HCT116 (cell line): ENCODE data around the gene RRBP1. TPM values are rescaled to one million over a fixed set of nuclear protein-coding genes. Genes with fewer than 3 reads are reported as not detected.

Experiments
- ATAC-seq: fragments of 200-7000 bp; cut with Tn5 transposase; 2 replicates; pipeline ENCODE4 v1.9.1; 2020; ENCODE audit warnings: mild to moderate bottlenecking, moderate library complexity
- BruUV-seq: library from RNA; stranded (reverse); fragments of 400-500 nt; replicated peaks from 2 replicates; lab custom pipeline; 2021; lab: Mats Ljungman, UMichigan
- CTCF ChIA-PET: fragments of 300-600 bp; sonication (Branson Sonifier 250); formaldehyde crosslinking; loops from one replicate; lab custom pipeline; 2021; ENCODE audit warnings: antibody characterized with exemption; lab: Charles Lee
- POLR2A ChIA-PET: fragments of 300-600, 350-600 bp; sonication (Branson Sonifier 250); formaldehyde crosslinking; loops from one replicate; lab custom pipeline; 2021; ENCODE audit warnings: antibody characterized with exemption; lab: Charles Lee
- RAD21 ChIA-PET, 2 experiments: fragments of 300-600 bp; sonication (Branson Sonifier 250); formaldehyde crosslinking; loops; one replicate each; lab custom pipeline; 2023; ENCODE audit warnings: low total read pairs in 2 of 2; ENCODE audit not compliant: uncharacterized antibody in 2 of 2, unreplicated experiment in 2 of 2, low non-redundant PET in 1 of 2; lab: Charles Lee
- DNase-seq: peaks from one replicate; pipeline ENCODE4 v3.0.0-alpha.2; 2010; ENCODE audit warnings: low read depth, low spot score
- H2AFZ ChIP-seq: fragments of 200-600 bp; shearing (Covaris generic), sonication (generic); 2 replicates; pipeline ENCODE4 v1.6.1; 2017; ENCODE audit warnings: low read depth, mixed run types, mixed read lengths, antibody characterized with exemption, low read length; ENCODE audit not compliant: poor library complexity, severe bottlenecking
- H3K27ac ChIP-seq: 2 replicates; pipeline ENCODE4 v1.5.1; 2012; ENCODE audit warnings: low read depth, low read length
- H3K27me3 ChIP-seq: fragments of 200-600 bp; sonication (generic); 2 replicates; pipeline ENCODE4 v1.6.1; 2016; ENCODE audit warnings: mixed run types, low read length, mixed read lengths; ENCODE audit not compliant: insufficient read depth
- H3K36me3 ChIP-seq, 2 experiments: fragments of 200-500 bp in 1 of 2; fragments of 200-600 bp in 1 of 2; sonication (Bioruptor generic) in 1 of 2; sonication (generic) in 1 of 2; 2 replicates each; pipeline versions ENCODE4 v1.5.1 to v1.6.1; 2014 to 2016; ENCODE audit warnings: low read length in 2 of 2, inconsistent platforms in 1 of 2, mixed read lengths in 1 of 2, mixed run types in 1 of 2; ENCODE audit not compliant: insufficient read depth in 2 of 2, control insufficient read depth in 1 of 2
- H3K4me1 ChIP-seq, 2 experiments: fragments of 200-600 bp in 1 of 2; sonication (generic) in 1 of 2; 2 replicates each; pipeline versions ENCODE4 v1.5.1 to v1.6.1; 2012 to 2017; ENCODE audit warnings: low read length in 2 of 2, inconsistent platforms in 1 of 2, mild to moderate bottlenecking in 1 of 2, mixed read lengths in 1 of 2, mixed run types in 1 of 2, moderate library complexity in 1 of 2; ENCODE audit not compliant: insufficient read depth in 2 of 2, control insufficient read depth in 1 of 2
- H3K4me2 ChIP-seq: fragments of 200-600 bp; sonication (generic); 2 replicates; pipeline ENCODE4 v1.6.1; 2017; ENCODE audit warnings: mixed run types, low read length, mixed read lengths
- H3K4me3 ChIP-seq, 2 experiments: fragments of 200-600 bp in 1 of 2; sonication (generic) in 1 of 2; replicated peaks in 1 of 2; 2 replicates each; pipeline ENCODE4 v1.5.1; 2011 to 2016; ENCODE audit warnings: low read length in 2 of 2, control low read depth in 1 of 2, low read depth in 1 of 2, mild to moderate bottlenecking in 1 of 2, mixed read lengths in 1 of 2, mixed run types in 1 of 2
- H3K79me2 ChIP-seq: fragments of 200-600 bp; sonication (generic); 2 replicates; pipeline ENCODE4 v1.6.1; 2017; ENCODE audit warnings: mild to moderate bottlenecking, mixed run types, low read length, moderate library complexity, mixed read lengths; ENCODE audit not compliant: insufficient read depth
- H3K9ac ChIP-seq: fragments of 200-600 bp; sonication (generic); 2 replicates; pipeline ENCODE4 v1.6.1; 2016; ENCODE audit warnings: low read length, mixed read lengths
- H3K9me2 ChIP-seq: fragments of 200-600 bp; sonication (generic), shearing (Covaris generic); 2 replicates; pipeline ENCODE4 v1.6.1; 2017; ENCODE audit warnings: mixed run types, mild to moderate bottlenecking, moderate library complexity; ENCODE audit not compliant: insufficient read depth
- H3K9me3 ChIP-seq, 2 experiments: fragments of 200-500 bp in 1 of 2; fragments of 200-600 bp in 1 of 2; sonication (Bioruptor generic) in 1 of 2; sonication (generic) in 1 of 2; 2 replicates each; pipeline ENCODE4 v1.6.1; 2014 to 2017; ENCODE audit warnings: low read length in 2 of 2, mixed read lengths in 2 of 2, inconsistent platforms in 1 of 2, low read depth in 1 of 2, mild to moderate bottlenecking in 1 of 2, mixed run types in 1 of 2, moderate library complexity in 1 of 2; ENCODE audit not compliant: control insufficient read depth in 1 of 2, insufficient read depth in 1 of 2
- H4K20me1 ChIP-seq: fragments of 200-600 bp; sonication (generic), shearing (Covaris generic); 2 replicates; pipeline ENCODE4 v1.6.1; 2017; ENCODE audit warnings: mixed run types, mild to moderate bottlenecking, moderate library complexity; ENCODE audit not compliant: insufficient read depth
- CEBPB ChIP-seq: IDR thresholded peaks from 2 replicates; pipeline ENCODE4 v1.6.1; 2012; ENCODE audit warnings: low read depth
- EGR1 ChIP-seq: IDR thresholded peaks from 2 replicates; pipeline ENCODE4 v1.6.1; 2012; ENCODE audit warnings: low read depth
- ELF1 ChIP-seq: IDR thresholded peaks from 2 replicates; pipeline ENCODE4 v1.6.1; 2012; ENCODE audit warnings: low read depth, borderline replicate concordance
- EZH2 ChIP-seq: fragments of 200-600 bp; sonication (generic); IDR thresholded peaks from 2 replicates; pipeline ENCODE4 v1.6.1; 2017; ENCODE audit warnings: antibody characterized with exemption, mixed run types
- EZH2phosphoT487 ChIP-seq: fragments of 200-600 bp; IDR thresholded peaks from 2 replicates; pipeline ENCODE4 v1.6.1; 2018; ENCODE audit warnings: antibody characterized with exemption, borderline replicate concordance
- FOSL1 ChIP-seq: IDR thresholded peaks from 2 replicates; pipeline ENCODE4 v1.6.1; 2012; ENCODE audit warnings: low read depth
- JUND ChIP-seq: IDR thresholded peaks from 2 replicates; pipeline ENCODE4 v1.6.1; 2012
- POLR2A ChIP-seq: IDR thresholded peaks from 2 replicates; pipeline ENCODE4 v1.7.0; 2011; ENCODE audit warnings: borderline replicate concordance; ENCODE audit not compliant: insufficient read depth, insufficient read length; ENCODE audit errors: extremely low read depth
- POLR2AphosphoS5 ChIP-seq: IDR thresholded peaks from 2 replicates; pipeline ENCODE4 v1.6.1; 2011; ENCODE audit warnings: mild to moderate bottlenecking, low read depth, low read length, moderate library complexity
- REST ChIP-seq: IDR thresholded peaks from 2 replicates; pipeline ENCODE4 v1.6.1; 2012; ENCODE audit warnings: low read depth
- SP1 ChIP-seq: IDR thresholded peaks from 2 replicates; pipeline ENCODE4 v1.6.1; 2012; ENCODE audit warnings: low read depth
- TCF7L2 ChIP-seq: IDR thresholded peaks from 2 replicates; pipeline ENCODE4 v1.7.0; 2011; ENCODE audit warnings: borderline replicate concordance, inconsistent platforms; ENCODE audit not compliant: insufficient read depth, insufficient read length; ENCODE audit errors: extremely low read depth
- YY1 ChIP-seq: IDR thresholded peaks from 2 replicates; pipeline ENCODE4 v1.6.1; 2011; ENCODE audit warnings: low read length, low read depth, moderate library complexity, mild to moderate bottlenecking; ENCODE audit not compliant: insufficient replicate concordance; ENCODE audit errors: extremely low read depth
- ZBTB33 ChIP-seq: IDR thresholded peaks from 2 replicates; pipeline ENCODE4 v1.6.1; 2011; ENCODE audit warnings: mild to moderate bottlenecking, low read length, moderate library complexity; ENCODE audit not compliant: insufficient replicate concordance; ENCODE audit errors: extremely low read depth
- ZFX ChIP-seq: fragments of 450-650 bp; IDR thresholded peaks from 2 replicates; pipeline ENCODE4 v1.6.1; 2017
- ZNF274 ChIP-seq: fragments of 200-500 bp; sonication (Bioruptor generic); IDR thresholded peaks from 2 replicates; pipeline ENCODE4 v1.6.1; 2014; ENCODE audit warnings: mild to moderate bottlenecking, low read depth, low read length, inconsistent platforms
- intact Hi-C: fragments of 100-400 bp; cut with micrococcal nuclease; formaldehyde crosslinking; loops from 2 replicates; pipeline ENCODE4 v1.10.0; 2022
- total RNA-seq: library from RNA; stranded (reverse); gene quantifications from one replicate; pipeline ENCODE4 v1.2.1, GENCODE V29; 2021; ENCODE audit not compliant: unreplicated experiment

RRBP1 gene
- total RNA-seq, 1 experiment from 2014 or later: 123 TPM

GRCh38 chr20:17612992-17613327 is 69.1 kb downstream of the RRBP1 start:
- Histone ChIP-seq H3K79me2 (no peaks in the 10 kb centered on the region), H3K4me3 (no peak overlapping the region), H3K9me3 (no peaks in the 10 kb centered on the region), H2AFZ (no peak overlapping the region), H3K36me3 (peaks cover 5 to 10% of the 10 kb centered on the region in 2 experiments; a peak in 3 of 4 replicates), H4K20me1 (no peaks in the 10 kb centered on the region), H3K27me3 (no peaks in the 10 kb centered on the region), H3K4me1 (no peaks in the 10 kb centered on the region), H3K9ac (no peak overlapping the region), H3K4me2 (no peak overlapping the region), H3K27ac (no peak overlapping the region), H3K9me2 (no peaks in the 10 kb centered on the region)
- intact Hi-C loops: no loop called here
- ATAC-seq: no peak
- CTCF ChIA-PET: no interaction called here
- TF ChIP-seq POLR2A: no peak
- TF ChIP-seq SP1: no peak
- no peak for TF ChIP-seq ZBTB33
- no peak for TF ChIP-seq JUND
- TF ChIP-seq EGR1: no peak
- no peak for TF ChIP-seq FOSL1
- no peak for TF ChIP-seq EZH2phosphoT487
- no peak for TF ChIP-seq ZFX
- TF ChIP-seq POLR2AphosphoS5: no peak
- TF ChIP-seq TCF7L2: no peak
- TF ChIP-seq ELF1: no peak
- no peak for TF ChIP-seq CEBPB
- no peak for TF ChIP-seq REST
- no peak for TF ChIP-seq ZNF274
- TF ChIP-seq YY1: no peak
- TF ChIP-seq EZH2: no peak
- no TSS peak for BruUV-seq
- POLR2A ChIA-PET: no interaction called here
- RAD21 ChIA-PET: no interaction called here
- DNase-seq: no peak
